HCT116 (cell line): ENCODE results near the gene UBA52. TPM values are rescaled to one million over a fixed set of nuclear protein-coding genes. Genes with fewer than 3 reads are reported as not detected.

Experiments
- ATAC-seq: fragments of 200-7000 bp; cut with Tn5 transposase; 2 replicates; pipeline ENCODE4 v1.9.1; 2020; ENCODE audit warnings: mild to moderate bottlenecking, moderate library complexity
- BruUV-seq: library from RNA; stranded (reverse); fragments of 400-500 nt; replicated peaks from 2 replicates; lab custom pipeline; 2021; lab: Mats Ljungman, UMichigan
- CTCF ChIA-PET: fragments of 300-600 bp; sonication (Branson Sonifier 250); formaldehyde crosslinking; loops from one replicate; lab custom pipeline; 2021; ENCODE audit warnings: antibody characterized with exemption; lab: Charles Lee
- POLR2A ChIA-PET: fragments of 300-600, 350-600 bp; sonication (Branson Sonifier 250); formaldehyde crosslinking; loops from one replicate; lab custom pipeline; 2021; ENCODE audit warnings: antibody characterized with exemption; lab: Charles Lee
- RAD21 ChIA-PET, 2 experiments: fragments of 300-600 bp; sonication (Branson Sonifier 250); formaldehyde crosslinking; loops; one replicate each; lab custom pipeline; 2023; ENCODE audit warnings: low total read pairs in 2 of 2; ENCODE audit not compliant: uncharacterized antibody in 2 of 2, unreplicated experiment in 2 of 2, low non-redundant PET in 1 of 2; lab: Charles Lee
- DNase-seq: peaks from one replicate; pipeline ENCODE4 v3.0.0-alpha.2; 2010; ENCODE audit warnings: low read depth, low spot score
- H2AFZ ChIP-seq: fragments of 200-600 bp; shearing (Covaris generic), sonication (generic); 2 replicates; pipeline ENCODE4 v1.6.1; 2017; ENCODE audit warnings: low read depth, mixed run types, mixed read lengths, antibody characterized with exemption, low read length; ENCODE audit not compliant: poor library complexity, severe bottlenecking
- H3K27ac ChIP-seq: 2 replicates; pipeline ENCODE4 v1.5.1; 2012; ENCODE audit warnings: low read depth, low read length
- H3K27me3 ChIP-seq: fragments of 200-600 bp; sonication (generic); 2 replicates; pipeline ENCODE4 v1.6.1; 2016; ENCODE audit warnings: mixed run types, low read length, mixed read lengths; ENCODE audit not compliant: insufficient read depth
- H3K36me3 ChIP-seq, 2 experiments: fragments of 200-500 bp in 1 of 2; fragments of 200-600 bp in 1 of 2; sonication (Bioruptor generic) in 1 of 2; sonication (generic) in 1 of 2; 2 replicates each; pipeline versions ENCODE4 v1.5.1 to v1.6.1; 2014 to 2016; ENCODE audit warnings: low read length in 2 of 2, inconsistent platforms in 1 of 2, mixed read lengths in 1 of 2, mixed run types in 1 of 2; ENCODE audit not compliant: insufficient read depth in 2 of 2, control insufficient read depth in 1 of 2
- H3K4me1 ChIP-seq, 2 experiments: fragments of 200-600 bp in 1 of 2; sonication (generic) in 1 of 2; 2 replicates each; pipeline versions ENCODE4 v1.5.1 to v1.6.1; 2012 to 2017; ENCODE audit warnings: low read length in 2 of 2, inconsistent platforms in 1 of 2, mild to moderate bottlenecking in 1 of 2, mixed read lengths in 1 of 2, mixed run types in 1 of 2, moderate library complexity in 1 of 2; ENCODE audit not compliant: insufficient read depth in 2 of 2, control insufficient read depth in 1 of 2
- H3K4me2 ChIP-seq: fragments of 200-600 bp; sonication (generic); 2 replicates; pipeline ENCODE4 v1.6.1; 2017; ENCODE audit warnings: mixed run types, low read length, mixed read lengths
- H3K4me3 ChIP-seq, 2 experiments: fragments of 200-600 bp in 1 of 2; sonication (generic) in 1 of 2; replicated peaks in 1 of 2; 2 replicates each; pipeline ENCODE4 v1.5.1; 2011 to 2016; ENCODE audit warnings: low read length in 2 of 2, control low read depth in 1 of 2, low read depth in 1 of 2, mild to moderate bottlenecking in 1 of 2, mixed read lengths in 1 of 2, mixed run types in 1 of 2
- H3K79me2 ChIP-seq: fragments of 200-600 bp; sonication (generic); 2 replicates; pipeline ENCODE4 v1.6.1; 2017; ENCODE audit warnings: mild to moderate bottlenecking, mixed run types, low read length, moderate library complexity, mixed read lengths; ENCODE audit not compliant: insufficient read depth
- H3K9ac ChIP-seq: fragments of 200-600 bp; sonication (generic); 2 replicates; pipeline ENCODE4 v1.6.1; 2016; ENCODE audit warnings: low read length, mixed read lengths
- H3K9me2 ChIP-seq: fragments of 200-600 bp; sonication (generic), shearing (Covaris generic); 2 replicates; pipeline ENCODE4 v1.6.1; 2017; ENCODE audit warnings: mixed run types, mild to moderate bottlenecking, moderate library complexity; ENCODE audit not compliant: insufficient read depth
- H3K9me3 ChIP-seq, 2 experiments: fragments of 200-500 bp in 1 of 2; fragments of 200-600 bp in 1 of 2; sonication (Bioruptor generic) in 1 of 2; sonication (generic) in 1 of 2; 2 replicates each; pipeline ENCODE4 v1.6.1; 2014 to 2017; ENCODE audit warnings: low read length in 2 of 2, mixed read lengths in 2 of 2, inconsistent platforms in 1 of 2, low read depth in 1 of 2, mild to moderate bottlenecking in 1 of 2, mixed run types in 1 of 2, moderate library complexity in 1 of 2; ENCODE audit not compliant: control insufficient read depth in 1 of 2, insufficient read depth in 1 of 2
- H4K20me1 ChIP-seq: fragments of 200-600 bp; sonication (generic), shearing (Covaris generic); 2 replicates; pipeline ENCODE4 v1.6.1; 2017; ENCODE audit warnings: mixed run types, mild to moderate bottlenecking, moderate library complexity; ENCODE audit not compliant: insufficient read depth
- ATF3 ChIP-seq: IDR thresholded peaks from 2 replicates; pipeline ENCODE4 v1.6.1; 2012
- CBX3 ChIP-seq: IDR thresholded peaks from 2 replicates; pipeline ENCODE4 v1.6.1; 2012; ENCODE audit warnings: low read depth
- ELF1 ChIP-seq: IDR thresholded peaks from 2 replicates; pipeline ENCODE4 v1.6.1; 2012; ENCODE audit warnings: low read depth, borderline replicate concordance
- REST ChIP-seq: IDR thresholded peaks from 2 replicates; pipeline ENCODE4 v1.6.1; 2012; ENCODE audit warnings: low read depth
- SRF ChIP-seq: IDR thresholded peaks from 2 replicates; pipeline ENCODE4 v1.6.1; 2012; ENCODE audit warnings: low read depth
- TCF7L2 ChIP-seq: IDR thresholded peaks from 2 replicates; pipeline ENCODE4 v1.7.0; 2011; ENCODE audit warnings: borderline replicate concordance, inconsistent platforms; ENCODE audit not compliant: insufficient read depth, insufficient read length; ENCODE audit errors: extremely low read depth
- ZBTB33 ChIP-seq: IDR thresholded peaks from 2 replicates; pipeline ENCODE4 v1.6.1; 2011; ENCODE audit warnings: mild to moderate bottlenecking, low read length, moderate library complexity; ENCODE audit not compliant: insufficient replicate concordance; ENCODE audit errors: extremely low read depth
- ZNF274 ChIP-seq: fragments of 200-500 bp; sonication (Bioruptor generic); IDR thresholded peaks from 2 replicates; pipeline ENCODE4 v1.6.1; 2014; ENCODE audit warnings: mild to moderate bottlenecking, low read depth, low read length, inconsistent platforms
- intact Hi-C: fragments of 100-400 bp; cut with micrococcal nuclease; formaldehyde crosslinking; loops from 2 replicates; pipeline ENCODE4 v1.10.0; 2022
- total RNA-seq: library from RNA; stranded (reverse); gene quantifications from one replicate; pipeline ENCODE4 v1.2.1, GENCODE V29; 2021; ENCODE audit not compliant: unreplicated experiment

Gene UBA52
- total RNA-seq, 1 experiment from 2014 or later, result 1,743 TPM

- Histone ChIP-seq H3K9me2 (no peaks in the 10 kb centered on the region), H3K9me3 (no peaks in the 10 kb centered on the region), H3K9ac (peak within 1 kb of the TSS; percentile 51), H3K4me1 (peaks cover 25 to 34% of the 10 kb centered on the region in 2 experiments), H3K4me3 (peak within 1 kb of the TSS; percentile 53 to 65), H3K27ac (peak within 1 kb of the TSS; percentile 52; the same call in 1 of the 2 replicates), H4K20me1 (no peaks in the 10 kb centered on the region), H2AFZ (peak within 1 kb of the TSS; percentile 65), H3K79me2 (no peaks in the 10 kb centered on the region), H3K27me3 (peaks cover 18% of the 10 kb centered on the region; the same call in 1 of the 2 replicates), H3K4me2 (peak within 1 kb of the TSS; percentile 99), H3K36me3 (no peaks in the 10 kb centered on the region)
- ChIA-PET POLR2A (no interaction called here), RAD21 (no interaction called here), CTCF (interaction anchor here (0.5 to 1.2 kb wide), 2 partner anchors 13 to 17 kb away, joined by 3 to 5 read pairs; no protein-coding TSS in a partner anchor)
- ATAC-seq (peak; percentile 67), DNase-seq (no peak)
- TF ChIP-seq TCF7L2 (peak; percentile 17), ATF3 (no peak), CBX3 (no peak)
- intact Hi-C loops, result no loop called here
- BruUV-seq, result no TSS peak
Measured at GRCh38 chr19:18606281-18607225, 34.9 kb downstream of the UBA52 start, which contains the start of gene CRLF1. Gene CRLF1 (minus strand): TSS chr19:18606799. CDS start chr19:18606656, 143 bp downstream.

- H3K9me2 ChIP-seq, result no peaks in the 10 kb centered on the region
- H3K36me3 ChIP-seq, result no peaks in the 10 kb centered on the region
- H3K27ac ChIP-seq, result peak overlapping the region; percentile 22; the same call in 1 of the 2 replicates
- no peaks in the 10 kb centered on the region for H3K79me2 ChIP-seq
- peak overlapping the region; percentile 65 for H2AFZ ChIP-seq
- RAD21 ChIA-PET, result no interaction called here
- peak; percentile 42 for ATAC-seq
- POLR2A ChIA-PET, result no interaction called here
- peaks cover 25 to 42% of the 10 kb centered on the region in 2 experiments for H3K4me1 ChIP-seq
- CTCF ChIA-PET, result interaction anchor here (0.5 to 1.2 kb wide), 2 partner anchors 13 to 18 kb away, joined by 3 to 5 read pairs; no protein-coding TSS in a partner anchor
- no TSS peak for BruUV-seq
- peak overlapping the region; percentile 50 for H3K9ac ChIP-seq
- intact Hi-C loops, result no loop called here
- peaks cover 25% of the 10 kb centered on the region; the same call in 1 of the 2 replicates for H3K27me3 ChIP-seq
- peak overlapping the region; percentile 53 to 65 for H3K4me3 ChIP-seq
- peak overlapping the region; percentile 99 for H3K4me2 ChIP-seq
- H3K9me3 ChIP-seq, result no peaks in the 10 kb centered on the region
- no peak for DNase-seq
- H4K20me1 ChIP-seq, result no peaks in the 10 kb centered on the region
- TF ChIP-seq ZNF274 (no peak), ELF1 (no peak), SRF (no peak), ZBTB33 (no peak), REST (no peak)
Measured at GRCh38 chr19:18607226-18608101, 35.8 kb downstream of the UBA52 start.
